Measurements from ENCODE around the gene ALPL. TPM values are rescaled to one million over a fixed set of nuclear protein-coding genes. Genes with fewer than 3 reads are reported as not detected.

Gene ALPL
- polyA plus RNA-seq, 2 of the 4 experiments (the other 2 are of a cell fraction), result 0.06 to 0.31 TPM

DNA sequence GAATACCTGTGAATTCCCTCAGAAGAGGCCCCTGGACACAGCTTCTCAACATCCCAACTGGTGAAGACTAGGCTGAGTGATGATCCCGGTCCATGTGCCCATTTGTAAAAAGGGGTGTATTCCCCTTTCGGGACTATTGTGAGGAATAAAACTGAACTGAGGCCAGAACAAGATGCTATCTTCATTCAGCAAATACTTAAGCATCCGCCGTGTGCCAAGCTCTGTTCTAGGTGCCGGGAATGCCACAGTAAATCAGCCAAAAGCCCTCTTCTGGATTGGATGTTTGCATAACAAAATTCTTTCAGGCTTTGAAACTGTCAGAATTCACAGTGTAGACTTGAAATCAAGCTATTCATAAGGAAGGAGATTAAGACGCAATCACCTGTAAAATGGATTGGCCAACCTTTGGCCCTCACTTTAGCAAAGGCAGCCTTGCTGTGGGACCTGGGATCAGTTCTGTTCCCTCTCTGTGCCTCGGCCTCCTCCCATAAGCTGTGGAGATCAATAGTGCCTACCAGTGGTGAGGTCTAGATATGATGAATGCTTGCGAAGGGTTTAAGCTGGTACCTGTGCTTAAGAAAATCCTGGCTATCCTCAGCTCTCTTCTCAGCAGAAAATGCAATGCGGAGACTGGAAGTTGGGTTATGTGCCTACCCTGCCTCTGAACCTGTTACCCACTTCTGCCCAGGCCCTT lies 1.8 kb downstream of the ALPL start:
- TF ChIP-seq, protein P1, sequence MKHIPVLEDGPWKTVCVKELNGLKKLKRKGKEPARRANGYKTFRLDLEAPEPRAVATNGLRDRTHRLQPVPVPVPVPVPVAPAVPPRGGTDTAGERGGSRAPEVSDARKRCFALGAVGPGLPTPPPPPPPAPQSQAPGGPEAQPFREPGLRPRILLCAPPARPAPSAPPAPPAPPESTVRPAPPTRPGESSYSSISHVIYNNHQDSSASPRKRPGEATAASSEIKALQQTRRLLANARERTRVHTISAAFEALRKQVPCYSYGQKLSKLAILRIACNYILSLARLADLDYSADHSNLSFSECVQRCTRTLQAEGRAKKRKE (CRISPR knock-in tag; IDR thresholded peaks at IDR 0.05; ENCODE audit: low read depth), result no peak
- TF ChIP-seq RAD21 (conservative IDR thresholded peaks at IDR 0.05 in 1 of 2, IDR thresholded peaks at IDR 0.05 in 1 of 2) (peak in 1 of 2 experiments; percentile 29; a peak in 1 of 5 replicates), KDM5A (IDR thresholded peaks at IDR 0.05) (no peak)
- ATAC-seq, result peak in 1 of 2 experiments; percentile 55; a peak in 2 of 6 replicates
- POLR2A ChIA-PET, result no interaction called here
- 78% methylated on average over 9 of the region's 9 CpGs for WGBS (ENCODE audit: missing lambda C conversion rate)
- Histone ChIP-seq H3K4me2 (no peak overlapping the region), H3K27ac (no peak overlapping the region), H3K4me1 (no peaks in the 10 kb centered on the region), H3K4me3 (no peak overlapping the region), H3K9me3 (no peaks in the 10 kb centered on the region)
- peak in 1 of 2 experiments; percentile 32 for DNase-seq (ENCODE audit: low read depth in 1 of 2, low spot score in 1 of 2)
- FAIRE-seq, result no peak
- CTCF ChIA-PET, result interaction anchor here (0.8 to 10.3 kb wide), 8 partner anchors 11 to 148 kb away, joined by 3 to 60 read pairs (median 6); no protein-coding TSS in a partner anchor

DNA sequence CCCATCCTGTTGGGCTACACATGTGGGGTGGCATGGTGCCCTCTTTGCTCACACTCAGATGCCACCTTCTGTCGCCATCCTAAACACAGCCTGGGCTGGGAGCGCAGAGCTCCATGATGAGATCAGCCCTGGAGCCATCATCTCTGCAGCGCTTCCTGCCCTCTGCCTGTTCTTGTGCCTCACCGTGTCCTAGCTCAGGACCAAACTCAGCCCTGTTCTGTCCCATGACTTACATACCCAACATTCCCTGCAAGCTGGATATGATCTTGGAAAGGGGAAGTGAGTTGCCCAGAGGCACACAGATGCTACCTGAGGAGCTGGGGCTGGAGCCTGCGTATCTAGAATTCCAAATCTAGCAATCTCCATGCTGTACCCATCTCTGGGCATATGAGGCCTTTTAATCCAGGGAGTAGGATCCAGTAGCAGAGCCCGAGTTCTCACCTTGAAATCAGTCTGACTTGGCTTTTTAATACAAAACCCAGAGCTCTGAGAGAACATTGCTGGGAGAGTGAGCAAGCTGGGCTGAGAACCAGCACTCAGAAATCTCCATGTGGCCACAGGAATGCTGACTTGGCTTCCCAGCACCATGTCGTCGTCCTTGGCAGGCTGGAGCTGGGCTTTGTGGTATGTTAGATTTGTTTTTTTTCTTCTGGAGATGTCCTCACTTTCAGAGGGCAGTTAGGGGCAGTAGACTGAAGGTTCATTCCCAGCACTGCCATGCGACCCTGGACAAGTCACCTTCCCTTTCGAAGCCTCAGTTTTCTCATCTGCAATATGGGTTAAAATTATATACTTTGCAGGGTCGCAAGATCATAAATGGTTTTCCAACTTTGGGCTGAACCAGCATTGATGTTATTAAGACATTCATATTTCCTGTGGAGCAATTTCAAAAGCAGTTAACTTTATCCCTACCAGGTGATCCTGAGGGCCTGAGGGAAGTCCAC lies 2.6 kb downstream of the ALPL start:
- WGBS (ENCODE audit: missing lambda C conversion rate), result 67% methylated on average over 11 of the region's 11 CpGs
- ATAC-seq, result no peak

More for the DNA sequence above, 2.6 kb downstream of the ALPL start:
- H3K4me3 ChIP-seq, result no peak overlapping the region
- H3K9me3 ChIP-seq, result no peaks in the 10 kb centered on the region
- no peak for FAIRE-seq
- no peak overlapping the region for H3K27ac ChIP-seq
- H3K4me2 ChIP-seq, result no peak overlapping the region
- DNase-seq (ENCODE audit: low read depth in 1 of 2, low spot score in 1 of 2), result no peak
- ChIA-PET POLR2A (no interaction called here), CTCF (interaction anchor here (1.0 to 10.3 kb wide), 7 partner anchors 24 to 148 kb away, joined by 3 to 60 read pairs (median 6); no protein-coding TSS in a partner anchor)
- H3K4me1 ChIP-seq, result no peaks in the 10 kb centered on the region
- TF ChIP-seq, protein P2, sequence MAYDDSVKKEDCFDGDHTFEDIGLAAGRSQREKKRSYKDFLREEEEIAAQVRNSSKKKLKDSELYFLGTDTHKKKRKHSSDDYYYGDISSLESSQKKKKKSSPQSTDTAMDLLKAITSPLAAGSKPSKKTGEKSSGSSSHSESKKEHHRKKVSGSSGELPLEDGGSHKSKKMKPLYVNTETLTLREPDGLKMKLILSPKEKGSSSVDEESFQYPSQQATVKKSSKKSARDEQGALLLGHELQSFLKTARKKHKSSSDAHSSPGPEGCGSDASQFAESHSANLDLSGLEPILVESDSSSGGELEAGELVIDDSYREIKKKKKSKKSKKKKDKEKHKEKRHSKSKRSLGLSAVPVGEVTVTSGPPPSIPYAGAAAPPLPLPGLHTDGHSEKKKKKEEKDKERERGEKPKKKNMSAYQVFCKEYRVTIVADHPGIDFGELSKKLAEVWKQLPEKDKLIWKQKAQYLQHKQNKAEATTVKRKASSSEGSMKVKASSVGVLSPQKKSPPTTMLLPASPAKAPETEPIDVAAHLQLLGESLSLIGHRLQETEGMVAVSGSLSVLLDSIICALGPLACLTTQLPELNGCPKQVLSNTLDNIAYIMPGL (CRISPR knock-in tag; IDR thresholded peaks at IDR 0.05; ENCODE audit: borderline replicate concordance), result no peak
- TF ChIP-seq, protein P3, sequence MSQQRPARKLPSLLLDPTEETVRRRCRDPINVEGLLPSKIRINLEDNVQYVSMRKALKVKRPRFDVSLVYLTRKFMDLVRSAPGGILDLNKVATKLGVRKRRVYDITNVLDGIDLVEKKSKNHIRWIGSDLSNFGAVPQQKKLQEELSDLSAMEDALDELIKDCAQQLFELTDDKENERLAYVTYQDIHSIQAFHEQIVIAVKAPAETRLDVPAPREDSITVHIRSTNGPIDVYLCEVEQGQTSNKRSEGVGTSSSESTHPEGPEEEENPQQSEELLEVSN (IDR thresholded peaks at IDR 0.05; ENCODE audit: borderline replicate concordance, low read depth), result no peak
- TF ChIP-seq ZNF302 (CRISPR knock-in tag; IDR thresholded peaks at IDR 0.05), result no peak
- TF ChIP-seq RARB (CRISPR knock-in tag; IDR thresholded peaks at IDR 0.05), result no peak
- TF ChIP-seq SMC3 (IDR thresholded peaks at IDR 0.05), result no peak
- no peak for TF ChIP-seq JUN (IDR thresholded peaks at IDR 0.05)
- no peak for TF ChIP-seq NPAS2 (CRISPR knock-in tag; IDR thresholded peaks at IDR 0.05; ENCODE audit: borderline replicate concordance)
- TF ChIP-seq ZFP36 (IDR thresholded peaks at IDR 0.05; ENCODE audit: borderline replicate concordance, partially characterized antibody), result no peak
- no peak for TF ChIP-seq ZC3H11A (IDR thresholded peaks at IDR 0.05)
- TF ChIP-seq, protein P4, sequence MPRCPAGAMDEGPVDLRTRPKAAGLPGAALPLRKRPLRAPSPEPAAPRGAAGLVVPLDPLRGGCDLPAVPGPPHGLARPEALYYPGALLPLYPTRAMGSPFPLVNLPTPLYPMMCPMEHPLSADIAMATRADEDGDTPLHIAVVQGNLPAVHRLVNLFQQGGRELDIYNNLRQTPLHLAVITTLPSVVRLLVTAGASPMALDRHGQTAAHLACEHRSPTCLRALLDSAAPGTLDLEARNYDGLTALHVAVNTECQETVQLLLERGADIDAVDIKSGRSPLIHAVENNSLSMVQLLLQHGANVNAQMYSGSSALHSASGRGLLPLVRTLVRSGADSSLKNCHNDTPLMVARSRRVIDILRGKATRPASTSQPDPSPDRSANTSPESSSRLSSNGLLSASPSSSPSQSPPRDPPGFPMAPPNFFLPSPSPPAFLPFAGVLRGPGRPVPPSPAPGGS (IDR thresholded peaks at IDR 0.05), result no peak
- TF ChIP-seq, protein P5, sequence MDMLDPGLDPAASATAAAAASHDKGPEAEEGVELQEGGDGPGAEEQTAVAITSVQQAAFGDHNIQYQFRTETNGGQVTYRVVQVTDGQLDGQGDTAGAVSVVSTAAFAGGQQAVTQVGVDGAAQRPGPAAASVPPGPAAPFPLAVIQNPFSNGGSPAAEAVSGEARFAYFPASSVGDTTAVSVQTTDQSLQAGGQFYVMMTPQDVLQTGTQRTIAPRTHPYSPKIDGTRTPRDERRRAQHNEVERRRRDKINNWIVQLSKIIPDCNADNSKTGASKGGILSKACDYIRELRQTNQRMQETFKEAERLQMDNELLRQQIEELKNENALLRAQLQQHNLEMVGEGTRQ (IDR thresholded peaks at IDR 0.05), result no peak
- TF ChIP-seq JUNB (IDR thresholded peaks at IDR 0.05), result no peak
- no peak for TF ChIP-seq CBX2 (IDR thresholded peaks at IDR 0.05; ENCODE audit: borderline replicate concordance, low read depth)
- TF ChIP-seq BHLHE40 (IDR thresholded peaks at IDR 0.05; ENCODE audit: low read depth, low read length), result no peak
- no peak for TF ChIP-seq RNF2 (IDR thresholded peaks at IDR 0.05; ENCODE audit: borderline replicate concordance, low read depth)
- TF ChIP-seq KDM1A (IDR thresholded peaks at IDR 0.05; ENCODE audit: low read depth), result no peak
- no peak for TF ChIP-seq KDM5A (IDR thresholded peaks at IDR 0.05)
- TF ChIP-seq HOXB5 (CRISPR knock-in tag; IDR thresholded peaks at IDR 0.05), result no peak
- TF ChIP-seq EHF (CRISPR knock-in tag; IDR thresholded peaks at IDR 0.05), result no peak

All from A549 (cell line).